Stimulated activated CD8-positive, alpha-beta memory T cell treated with anti-CD3 and anti-CD28 coated beads, Interleukin-15, amount 100 ng/mL, for 1 hour (primary cell): ENCODE data around the gene PAGE4.

Experiments
- DNase-seq: peaks from one replicate; pipeline ENCODE4 v3.0.0-alpha.2; 2020; ENCODE audit warnings: low read depth

Gene PAGE4

GRCh38 chrX:49876750-49877149, 47.6 kb downstream of the PAGE4 start:
- no peak for DNase-seq

DNA sequence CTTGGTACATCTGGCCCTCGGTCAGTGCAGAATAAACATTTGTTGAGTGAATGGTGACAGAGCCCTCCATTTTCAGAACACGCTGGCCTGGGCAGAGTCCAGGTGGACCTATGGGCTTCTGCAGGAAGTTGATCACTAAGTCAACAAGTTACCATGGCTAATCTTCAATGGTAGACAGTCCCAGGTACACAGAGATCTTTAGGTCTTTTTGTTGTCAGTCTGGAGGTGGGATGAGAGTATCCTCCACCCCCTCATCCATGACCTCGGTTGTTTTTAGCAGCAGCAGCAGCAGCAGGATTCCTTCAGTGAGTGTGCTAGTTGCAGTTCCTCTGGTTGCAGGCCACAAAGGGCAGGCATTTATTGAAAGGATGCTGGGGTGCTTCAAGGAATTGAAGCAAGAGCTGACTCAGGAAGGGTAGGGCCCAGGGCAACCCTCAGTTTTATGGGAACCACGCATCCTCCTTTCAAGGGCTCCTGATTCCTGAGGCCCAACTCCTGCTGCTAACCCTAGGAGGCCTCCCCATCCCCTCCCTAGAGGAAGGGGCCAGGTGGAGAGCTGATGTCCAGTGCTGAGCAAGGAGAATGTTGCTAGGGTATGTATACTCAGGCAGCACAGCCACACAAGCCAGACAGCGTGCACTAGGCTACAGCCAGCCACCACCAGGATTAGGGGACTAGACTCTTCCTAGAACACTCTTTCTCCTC, 48.4 kb downstream of the PAGE4 start:
- DNase-seq = no peak

GRCh38 chrX:49878128-49878833, 49.2 kb downstream of the PAGE4 start:
- DNase-seq = no peak

DNA sequence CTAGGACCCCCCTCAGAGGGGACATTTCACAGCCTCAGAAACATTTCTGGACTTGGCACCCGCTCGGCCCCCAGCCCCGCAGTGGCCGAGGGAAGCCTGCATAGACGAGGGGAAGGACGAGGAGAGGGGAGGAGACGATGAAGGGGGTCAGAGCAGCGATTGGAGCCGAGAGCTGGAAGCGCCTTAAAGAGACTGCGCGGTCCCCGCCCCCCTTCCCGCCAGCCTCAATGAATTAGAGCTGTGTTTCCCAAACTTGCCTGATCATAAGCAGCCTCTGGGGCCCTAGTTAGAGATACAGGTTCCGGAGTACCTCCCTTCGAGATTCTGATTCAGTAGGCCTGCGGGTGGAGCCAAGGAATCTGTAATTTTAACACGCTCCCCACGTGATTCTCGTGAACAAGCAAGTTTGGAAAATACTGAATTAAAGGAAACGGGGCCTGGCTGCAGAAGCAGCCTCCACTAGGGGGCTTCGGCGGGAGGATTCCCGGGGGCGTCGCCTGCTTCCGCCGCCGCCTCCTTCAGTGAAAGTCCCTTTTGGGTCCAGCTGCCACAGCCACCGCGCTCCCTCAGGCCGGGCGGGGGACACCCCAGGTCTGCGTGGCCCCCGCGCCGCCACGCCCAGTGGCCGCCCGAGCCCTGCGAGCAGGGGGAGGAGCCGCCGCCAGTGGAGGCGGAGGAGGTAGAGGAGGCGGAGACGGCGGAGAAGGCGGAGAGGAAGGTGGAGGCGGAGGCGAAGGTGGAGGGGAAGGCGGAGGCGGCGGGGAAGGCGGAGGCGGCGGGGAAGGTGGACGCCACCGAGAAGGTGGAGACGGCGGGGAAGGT, 49.9 kb downstream of the PAGE4 start, which contains the start of gene USP27X:
Gene USP27X (plus strand): TSS at position 651 of the 822 bp plus-strand sequence. CDS start 824 bp downstream, outside the sequence.
- peak; percentile 59 for DNase-seq

DNA sequence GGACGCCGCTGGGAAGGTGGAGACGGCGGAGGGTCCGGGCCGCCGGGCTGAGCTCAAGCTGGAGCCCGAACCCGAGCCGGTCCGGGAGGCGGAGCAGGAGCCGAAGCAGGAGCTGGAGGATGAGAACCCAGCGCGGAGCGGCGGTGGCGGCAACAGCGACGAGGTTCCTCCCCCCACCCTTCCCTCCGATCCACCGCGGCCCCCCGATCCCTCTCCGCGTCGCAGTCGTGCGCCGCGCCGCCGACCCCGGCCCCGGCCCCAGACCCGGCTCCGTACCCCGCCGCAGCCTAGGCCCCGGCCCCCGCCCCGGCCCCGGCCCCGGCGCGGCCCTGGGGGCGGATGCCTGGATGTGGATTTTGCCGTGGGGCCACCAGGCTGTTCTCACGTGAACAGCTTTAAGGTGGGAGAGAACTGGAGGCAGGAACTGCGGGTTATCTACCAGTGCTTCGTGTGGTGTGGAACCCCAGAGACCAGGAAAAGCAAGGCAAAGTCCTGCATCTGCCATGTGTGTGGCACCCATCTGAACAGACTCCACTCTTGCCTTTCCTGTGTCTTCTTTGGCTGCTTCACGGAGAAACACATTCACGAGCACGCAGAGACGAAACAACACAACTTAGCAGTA, 50.7 kb downstream of the PAGE4 start:
- DNase-seq = no peak

DNA sequence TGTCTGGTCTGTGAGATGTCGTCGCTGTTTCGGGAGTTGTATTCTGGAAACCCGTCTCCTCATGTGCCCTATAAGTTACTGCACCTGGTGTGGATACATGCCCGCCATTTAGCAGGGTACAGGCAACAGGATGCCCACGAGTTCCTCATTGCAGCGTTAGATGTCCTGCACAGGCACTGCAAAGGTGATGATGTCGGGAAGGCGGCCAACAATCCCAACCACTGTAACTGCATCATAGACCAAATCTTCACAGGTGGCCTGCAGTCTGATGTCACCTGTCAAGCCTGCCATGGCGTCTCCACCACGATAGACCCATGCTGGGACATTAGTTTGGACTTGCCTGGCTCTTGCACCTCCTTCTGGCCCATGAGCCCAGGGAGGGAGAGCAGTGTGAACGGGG, 51.6 kb downstream of the PAGE4 start:
- DNase-seq = no peak
